GM23338 (cell line): ENCODE results near the gene ICAM1. TPM values are rescaled to one million over a fixed set of nuclear protein-coding genes. Genes with fewer than 3 reads are reported as not detected.
A peak's percentile ranks its signal among the peaks of the same experiment; 100 is the strongest.

Source experiments
- ATAC-seq: fragments of 200-7000 bp; cut with Tn5 transposase; 3 replicates; pipeline ENCODE4 v1.9.1; 2020
- DNase-seq: peaks from one replicate; pipeline ENCODE4 v3.0.0-alpha.2; 2015; ENCODE audit warnings: low spot score
- H2AFZ ChIP-seq: fragments of 200-600 bp; sonication (generic); 2 replicates; pipeline ENCODE4 v1.8.0; 2016; ENCODE audit warnings: antibody characterized with exemption, mild to moderate bottlenecking, moderate library complexity
- H3F3A ChIP-seq: fragments of 200-600 bp; sonication (generic); replicated peaks from 2 replicates; pipeline ENCODE4 v1.8.0; 2017; ENCODE audit warnings: antibody characterized with exemption, mixed run types, low read depth
- H3K27ac ChIP-seq: fragments of 200-600 bp; sonication (generic); 2 replicates; pipeline ENCODE4 v1.6.1; 2016; ENCODE audit warnings: low read depth
- H3K27me3 ChIP-seq: fragments of 200-600 bp; sonication (generic); 2 replicates; pipeline ENCODE4 v1.8.0; 2016; ENCODE audit warnings: mild to moderate bottlenecking, mixed run types, moderate library complexity; ENCODE audit not compliant: insufficient read depth
- H3K36me3 ChIP-seq: fragments of 200-600 bp; sonication (generic); 2 replicates; pipeline ENCODE4 v1.8.0; 2016; ENCODE audit warnings: mild to moderate bottlenecking; ENCODE audit not compliant: insufficient read depth
- H3K4me1 ChIP-seq: fragments of 200-600 bp; sonication (generic); 2 replicates; pipeline ENCODE4 v1.8.0; 2016; ENCODE audit warnings: mild to moderate bottlenecking, moderate library complexity; ENCODE audit not compliant: insufficient read depth
- H3K4me2 ChIP-seq: fragments of 200-600 bp; sonication (generic); 2 replicates; pipeline ENCODE4 v1.7.1; 2017; ENCODE audit warnings: mixed run types
- H3K4me3 ChIP-seq: fragments of 200-600 bp; sonication (generic); 2 replicates; pipeline ENCODE4 v1.6.1; 2016; ENCODE audit warnings: mixed run types
- H3K79me2 ChIP-seq: fragments of 200-600 bp; sonication (generic); replicated peaks from 2 replicates; pipeline ENCODE4 v1.8.0; 2017; ENCODE audit warnings: mild to moderate bottlenecking; ENCODE audit not compliant: insufficient read depth
- H3K9me2 ChIP-seq: fragments of 200-600 bp; sonication (generic); 2 replicates; pipeline ENCODE4 v1.8.0; 2017; ENCODE audit not compliant: insufficient read depth
- H4K20me1 ChIP-seq: fragments of 200-600 bp; sonication (generic); replicated peaks from 2 replicates; pipeline ENCODE4 v1.8.0; 2017; ENCODE audit warnings: mild to moderate bottlenecking; ENCODE audit not compliant: insufficient read depth
- H3K27ac Mint-ChIP-seq: 2 replicates; pipeline ENCODE4 v1.8.0; 2020; ENCODE audit warnings: inconsistent platforms, mild to moderate bottlenecking, moderate library complexity, mixed read lengths
- H3K27me3 Mint-ChIP-seq: 3 replicates; pipeline ENCODE4 v1.8.0; 2022; ENCODE audit warnings: low read depth, mild to moderate bottlenecking, moderate library complexity, mixed read lengths, inconsistent platforms; ENCODE audit not compliant: insufficient read depth, poor library complexity
- H3K36me3 Mint-ChIP-seq: 3 replicates; pipeline ENCODE4 v1.8.0; 2021; ENCODE audit warnings: low read depth, mild to moderate bottlenecking, inconsistent platforms, moderate library complexity, mixed read lengths
- H3K4me1 Mint-ChIP-seq: 3 replicates; pipeline ENCODE4 v1.8.0; 2020; ENCODE audit warnings: mild to moderate bottlenecking, inconsistent platforms, mixed read lengths
- H3K4me3 Mint-ChIP-seq: 3 replicates; pipeline ENCODE4 v1.8.0; 2021; ENCODE audit warnings: moderate library complexity, mild to moderate bottlenecking, inconsistent platforms, mixed read lengths
- H3K9me3 Mint-ChIP-seq: 3 replicates; pipeline ENCODE4 v1.8.0; 2020; ENCODE audit warnings: moderate library complexity, mild to moderate bottlenecking, inconsistent platforms, mixed read lengths
- CREB1 ChIP-seq: fragments of 250-450 bp; sonication (Bioruptor Pico); IDR thresholded peaks from 2 replicates; pipeline ENCODE4 v1.5.0; 2020; ENCODE audit warnings: low read depth, mild to moderate bottlenecking, moderate library complexity
- EZH2 ChIP-seq: fragments of 200-600 bp; sonication (generic); IDR thresholded peaks from one replicate; pipeline ENCODE4 v1.8.0; 2017; ENCODE audit warnings: antibody characterized with exemption, mild to moderate bottlenecking, low read depth; ENCODE audit not compliant: unreplicated experiment
- EZH2phosphoT487 ChIP-seq: fragments of 200-600 bp; sonication (generic); IDR thresholded peaks from one replicate; pipeline ENCODE4 v1.8.1; 2018; ENCODE audit warnings: antibody characterized with exemption; ENCODE audit not compliant: unreplicated experiment
- POLR2AphosphoS5 ChIP-seq: IDR thresholded peaks from 2 replicates; pipeline ENCODE4 v1.6.1; 2016; ENCODE audit warnings: antibody characterized with exemption, low read depth
- REST ChIP-seq: IDR thresholded peaks from one replicate; pipeline ENCODE4 v1.6.1; 2018; ENCODE audit warnings: antibody characterized with exemption; ENCODE audit not compliant: unreplicated experiment
- STAT1 ChIP-seq: IDR thresholded peaks from one replicate; pipeline ENCODE4 v1.6.1; 2016; ENCODE audit warnings: antibody characterized with exemption; ENCODE audit not compliant: unreplicated experiment
- ZNF331 ChIP-seq: fragments of 250-450 bp; sonication (Bioruptor Pico); IDR thresholded peaks from 2 replicates; pipeline ENCODE4 v1.5.0; 2020; ENCODE audit warnings: low read depth, mild to moderate bottlenecking, moderate library complexity
- polyA plus RNA-seq: library from polyadenylated mRNA; unstranded; fragments of >200 nt; fragmentation: Nextera tagmentation; extraction: Ambion mirVana; gene quantifications from 2 replicates; pipeline ENCODE4 v1.2.1, GENCODE V29; 2016
- total RNA-seq: library from RNA; depleted of rRNA; stranded (reverse); fragments of >200 nt; shearing (Covaris generic); gene quantifications from 2 replicates; pipeline ENCODE4 v1.2.3, GENCODE V29; 2014
- TF ChIP-seq, protein P1 (sequence below): IDR thresholded peaks from 2 replicates; pipeline ENCODE4 v1.6.1; 2016; ENCODE audit warnings: antibody characterized with exemption
- TF ChIP-seq, protein P2 (sequence below): fragments of 250-450 bp; sonication (Bioruptor Pico); IDR thresholded peaks from 2 replicates; pipeline ENCODE4 v1.5.0; 2020; ENCODE audit warnings: mild to moderate bottlenecking, moderate library complexity
- TF ChIP-seq, protein P3 (sequence below), 2 experiments: fragments of 200-600 bp in 1 of 2; sonication (generic) in 1 of 2; conservative IDR thresholded peaks; 2 replicates each; pipeline versions ENCODE4 v1.5.1 to v1.6.1; 2016 to 2017; ENCODE audit warnings: antibody characterized with exemption in 2 of 2, low read depth in 2 of 2, mild to moderate bottlenecking in 2 of 2, moderate library complexity in 1 of 2

The ICAM1 gene
- total and polyA plus RNA-seq, 2 experiments from 2014 or later = 1.6 to 3.5 TPM

GRCh38 chr19:10230173-10230860 is 40.6 kb upstream of the ICAM1 start:
- peaks cover 8% of the 10 kb centered on the region; the same call in 1 of the 2 replicates for H3K79me2 ChIP-seq
- Mint-ChIP-seq H3K27me3 (peaks cover 14% of the 10 kb centered on the region), H3K27ac (no peak overlapping the region), H3K4me3 (peak overlapping the region; percentile 78), H3K9me3 (no peaks in the 10 kb centered on the region), H3K36me3 (no peaks in the 10 kb centered on the region), H3K4me1 (peaks cover 13% of the 10 kb centered on the region)
- no peak for TF ChIP-seq ZNF331
- TF ChIP-seq, protein P1, sequence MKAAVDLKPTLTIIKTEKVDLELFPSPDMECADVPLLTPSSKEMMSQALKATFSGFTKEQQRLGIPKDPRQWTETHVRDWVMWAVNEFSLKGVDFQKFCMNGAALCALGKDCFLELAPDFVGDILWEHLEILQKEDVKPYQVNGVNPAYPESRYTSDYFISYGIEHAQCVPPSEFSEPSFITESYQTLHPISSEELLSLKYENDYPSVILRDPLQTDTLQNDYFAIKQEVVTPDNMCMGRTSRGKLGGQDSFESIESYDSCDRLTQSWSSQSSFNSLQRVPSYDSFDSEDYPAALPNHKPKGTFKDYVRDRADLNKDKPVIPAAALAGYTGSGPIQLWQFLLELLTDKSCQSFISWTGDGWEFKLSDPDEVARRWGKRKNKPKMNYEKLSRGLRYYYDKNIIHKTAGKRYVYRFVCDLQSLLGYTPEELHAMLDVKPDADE = no peak
- TF ChIP-seq CREB1 (CRISPR knock-in tag) = no peak
- TF ChIP-seq, protein P2, sequence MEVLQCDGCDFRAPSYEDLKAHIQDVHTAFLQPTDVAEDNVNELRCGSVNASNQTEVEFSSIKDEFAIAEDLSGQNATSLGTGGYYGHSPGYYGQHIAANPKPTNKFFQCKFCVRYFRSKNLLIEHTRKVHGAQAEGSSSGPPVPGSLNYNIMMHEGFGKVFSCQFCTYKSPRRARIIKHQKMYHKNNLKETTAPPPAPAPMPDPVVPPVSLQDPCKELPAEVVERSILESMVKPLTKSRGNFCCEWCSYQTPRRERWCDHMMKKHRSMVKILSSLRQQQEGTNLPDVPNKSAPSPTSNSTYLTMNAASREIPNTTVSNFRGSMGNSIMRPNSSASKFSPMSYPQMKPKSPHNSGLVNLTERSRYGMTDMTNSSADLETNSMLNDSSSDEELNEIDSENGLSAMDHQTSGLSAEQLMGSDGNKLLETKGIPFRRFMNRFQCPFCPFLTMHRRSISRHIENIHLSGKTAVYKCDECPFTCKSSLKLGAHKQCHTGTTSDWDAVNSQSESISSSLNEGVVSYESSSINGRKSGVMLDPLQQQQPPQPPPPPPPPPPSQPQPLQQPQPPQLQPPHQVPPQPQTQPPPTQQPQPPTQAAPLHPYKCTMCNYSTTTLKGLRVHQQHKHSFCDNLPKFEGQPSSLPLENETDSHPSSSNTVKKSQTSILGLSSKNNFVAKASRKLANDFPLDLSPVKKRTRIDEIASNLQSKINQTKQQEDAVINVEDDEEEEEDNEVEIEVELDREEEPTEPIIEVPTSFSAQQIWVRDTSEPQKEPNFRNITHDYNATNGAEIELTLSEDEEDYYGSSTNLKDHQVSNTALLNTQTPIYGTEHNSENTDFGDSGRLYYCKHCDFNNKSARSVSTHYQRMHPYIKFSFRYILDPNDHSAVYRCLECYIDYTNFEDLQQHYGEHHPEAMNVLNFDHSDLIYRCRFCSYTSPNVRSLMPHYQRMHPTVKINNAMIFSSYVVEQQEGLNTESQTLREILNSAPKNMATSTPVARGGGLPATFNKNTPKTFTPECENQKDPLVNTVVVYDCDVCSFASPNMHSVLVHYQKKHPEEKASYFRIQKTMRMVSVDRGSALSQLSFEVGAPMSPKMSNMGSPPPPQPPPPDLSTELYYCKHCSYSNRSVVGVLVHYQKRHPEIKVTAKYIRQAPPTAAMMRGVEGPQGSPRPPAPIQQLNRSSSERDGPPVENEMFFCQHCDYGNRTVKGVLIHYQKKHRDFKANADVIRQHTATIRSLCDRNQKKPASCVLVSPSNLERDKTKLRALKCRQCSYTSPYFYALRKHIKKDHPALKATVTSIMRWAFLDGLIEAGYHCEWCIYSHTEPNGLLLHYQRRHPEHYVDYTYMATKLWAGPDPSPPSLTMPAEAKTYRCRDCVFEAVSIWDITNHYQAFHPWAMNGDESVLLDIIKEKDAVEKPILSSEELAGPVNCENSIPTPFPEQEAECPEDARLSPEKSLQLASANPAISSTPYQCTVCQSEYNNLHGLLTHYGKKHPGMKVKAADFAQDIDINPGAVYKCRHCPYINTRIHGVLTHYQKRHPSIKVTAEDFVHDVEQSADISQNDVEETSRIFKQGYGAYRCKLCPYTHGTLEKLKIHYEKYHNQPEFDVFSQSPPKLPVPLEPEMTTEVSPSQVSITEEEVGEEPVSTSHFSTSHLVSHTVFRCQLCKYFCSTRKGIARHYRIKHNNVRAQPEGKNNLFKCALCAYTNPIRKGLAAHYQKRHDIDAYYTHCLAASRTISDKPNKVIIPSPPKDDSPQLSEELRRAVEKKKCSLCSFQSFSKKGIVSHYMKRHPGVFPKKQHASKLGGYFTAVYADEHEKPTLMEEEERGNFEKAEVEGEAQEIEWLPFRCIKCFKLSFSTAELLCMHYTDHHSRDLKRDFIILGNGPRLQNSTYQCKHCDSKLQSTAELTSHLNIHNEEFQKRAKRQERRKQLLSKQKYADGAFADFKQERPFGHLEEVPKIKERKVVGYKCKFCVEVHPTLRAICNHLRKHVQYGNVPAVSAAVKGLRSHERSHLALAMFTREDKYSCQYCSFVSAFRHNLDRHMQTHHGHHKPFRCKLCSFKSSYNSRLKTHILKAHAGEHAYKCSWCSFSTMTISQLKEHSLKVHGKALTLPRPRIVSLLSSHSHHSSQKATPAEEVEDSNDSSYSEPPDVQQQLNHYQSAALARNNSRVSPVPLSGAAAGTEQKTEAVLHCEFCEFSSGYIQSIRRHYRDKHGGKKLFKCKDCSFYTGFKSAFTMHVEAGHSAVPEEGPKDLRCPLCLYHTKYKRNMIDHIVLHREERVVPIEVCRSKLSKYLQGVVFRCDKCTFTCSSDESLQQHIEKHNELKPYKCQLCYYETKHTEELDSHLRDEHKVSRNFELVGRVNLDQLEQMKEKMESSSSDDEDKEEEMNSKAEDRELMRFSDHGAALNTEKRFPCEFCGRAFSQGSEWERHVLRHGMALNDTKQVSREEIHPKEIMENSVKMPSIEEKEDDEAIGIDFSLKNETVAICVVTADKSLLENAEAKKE (CRISPR knock-in tag) = no peak
- TF ChIP-seq REST = no peak
- no peak for TF ChIP-seq POLR2AphosphoS5
- no peak for TF ChIP-seq STAT1
- TF ChIP-seq, protein P3, sequence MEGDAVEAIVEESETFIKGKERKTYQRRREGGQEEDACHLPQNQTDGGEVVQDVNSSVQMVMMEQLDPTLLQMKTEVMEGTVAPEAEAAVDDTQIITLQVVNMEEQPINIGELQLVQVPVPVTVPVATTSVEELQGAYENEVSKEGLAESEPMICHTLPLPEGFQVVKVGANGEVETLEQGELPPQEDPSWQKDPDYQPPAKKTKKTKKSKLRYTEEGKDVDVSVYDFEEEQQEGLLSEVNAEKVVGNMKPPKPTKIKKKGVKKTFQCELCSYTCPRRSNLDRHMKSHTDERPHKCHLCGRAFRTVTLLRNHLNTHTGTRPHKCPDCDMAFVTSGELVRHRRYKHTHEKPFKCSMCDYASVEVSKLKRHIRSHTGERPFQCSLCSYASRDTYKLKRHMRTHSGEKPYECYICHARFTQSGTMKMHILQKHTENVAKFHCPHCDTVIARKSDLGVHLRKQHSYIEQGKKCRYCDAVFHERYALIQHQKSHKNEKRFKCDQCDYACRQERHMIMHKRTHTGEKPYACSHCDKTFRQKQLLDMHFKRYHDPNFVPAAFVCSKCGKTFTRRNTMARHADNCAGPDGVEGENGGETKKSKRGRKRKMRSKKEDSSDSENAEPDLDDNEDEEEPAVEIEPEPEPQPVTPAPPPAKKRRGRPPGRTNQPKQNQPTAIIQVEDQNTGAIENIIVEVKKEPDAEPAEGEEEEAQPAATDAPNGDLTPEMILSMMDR (conservative IDR thresholded peaks at IDR 0.05; ENCODE audit: low read depth in 2 of 2) = no peak
- no peak for TF ChIP-seq EZH2
- TF ChIP-seq EZH2phosphoT487 = no peak
- H3K4me2 ChIP-seq = peak overlapping the region; percentile 90
- H3K4me1 ChIP-seq = peaks cover 3% of the 10 kb centered on the region
- H3K36me3 ChIP-seq = no peaks in the 10 kb centered on the region
- H3K9me2 ChIP-seq = no peaks in the 10 kb centered on the region
- peak overlapping the region; percentile 88 for H3K4me3 ChIP-seq
- ATAC-seq (no peak), DNase-seq (peak; percentile 64)
- H3F3A ChIP-seq = peaks cover 8% of the 10 kb centered on the region
- H4K20me1 ChIP-seq = no peaks in the 10 kb centered on the region; the same call in 1 of the 2 replicates
- H2AFZ ChIP-seq = peak overlapping the region; percentile 87
- peak overlapping the region; percentile 84 for H3K27ac ChIP-seq
- H3K27me3 ChIP-seq = no peaks in the 10 kb centered on the region
